Natural killer cell (primary cell): ENCODE data around the gene WEE1. TPM values are rescaled to one million over a fixed set of nuclear protein-coding genes. Genes with fewer than 3 reads are reported as not detected.

Experiments
- ATAC-seq, 3 donors: fragments of 150-1000 bp in 2 of 3; fragments of 200-7000 bp in 1 of 3; cut with Tn5 transposase; 1 replicate in 1 of 3; 2 replicates in 2 of 3; pipeline ENCODE4 v1.10.0; 2021; ENCODE audit warnings: mild to moderate bottlenecking in 2 of 3, moderate library complexity in 2 of 3
- DNase-seq, 2 donors: peaks; one replicate each; pipeline versions ENCODE4 v3.0.0 to v3.0.0-alpha.2; 2013 to 2021; ENCODE audit warnings: mixed read lengths in 1 of 2
- H3K27ac ChIP-seq: one replicate; pipeline ENCODE4 v1.5.1; 2013; ENCODE audit warnings: mild to moderate bottlenecking, low read length
- H3K27me3 ChIP-seq: one replicate; pipeline ENCODE4 v1.6.1; 2013; ENCODE audit warnings: low read length; ENCODE audit not compliant: control insufficient read depth, insufficient read depth
- H3K36me3 ChIP-seq: one replicate; pipeline ENCODE4 v1.6.1; 2013; ENCODE audit warnings: low read length; ENCODE audit not compliant: control insufficient read depth, insufficient read depth
- H3K4me1 ChIP-seq: one replicate; pipeline ENCODE4 v1.6.1; 2013; ENCODE audit warnings: low read length; ENCODE audit not compliant: control insufficient read depth, insufficient read depth
- H3K4me3 ChIP-seq: one replicate; pipeline ENCODE4 v1.5.1; 2013; ENCODE audit warnings: low read length
- H3K9me3 ChIP-seq: one replicate; pipeline ENCODE4 v1.6.1; 2013; ENCODE audit warnings: low read length; ENCODE audit not compliant: control insufficient read depth, insufficient read depth
- H3K27ac Mint-ChIP-seq, 2 donors: one replicate each; pipeline ENCODE4 v1.8.0; 2022; ENCODE audit warnings: mild to moderate bottlenecking in 2 of 2, mixed read lengths in 2 of 2, moderate library complexity in 1 of 2
- H3K27me3 Mint-ChIP-seq, 2 donors: one replicate each; pipeline ENCODE4 v1.8.0; 2022; ENCODE audit warnings: low read depth in 2 of 2, mixed read lengths in 2 of 2
- H3K36me3 Mint-ChIP-seq: one replicate; pipeline ENCODE4 v1.8.0; 2022; ENCODE audit warnings: mixed read lengths
- H3K4me1 Mint-ChIP-seq, 2 donors: one replicate each; pipeline ENCODE4 v1.8.0; 2022; ENCODE audit warnings: mixed read lengths in 2 of 2
- H3K4me3 Mint-ChIP-seq: one replicate; pipeline ENCODE4 v1.8.0; 2022; ENCODE audit warnings: mild to moderate bottlenecking, moderate library complexity, mixed read lengths
- H3K9me3 Mint-ChIP-seq, 2 donors: one replicate each; pipeline ENCODE4 v1.8.0; 2022; ENCODE audit warnings: mixed read lengths in 2 of 2
- CTCF ChIP-seq: fragments of 200-600 bp; IDR thresholded peaks from one replicate; pipeline ENCODE4 v1.8.0; 2022; ENCODE audit warnings: antibody characterized with exemption
- WGBS: methylation state at CpG from one replicate; pipeline ENCODE4 v1.1.7; 2013; ENCODE audit warnings: missing lambda C conversion rate; ENCODE audit not compliant: insufficient coverage; 5-methylcytosine and 5-hydroxymethylcytosine counted together
- intact Hi-C: fragments of 100-400 bp; cut with micrococcal nuclease; formaldehyde crosslinking; loops from one replicate; pipeline ENCODE4 v1.14.2; 2022
- total RNA-seq, 4 donors: library from RNA; stranded (reverse); fragments of 120-200 nt in 1 of 4; gene quantifications; one replicate each; pipeline versions ENCODE4 v1.2.3 to v1.2.4, GENCODE V29; 2013 to 2022

Gene WEE1
- total RNA-seq, 3 donors from 2014 or later (not counting 1 experiment from before 2014, with no cell fraction given), result 17.1 to 20.8 (median 19.0) TPM

GRCh38 chr11:9613830-9614762, 40.6 kb downstream of the WEE1 start:
- H3K4me1 Mint-ChIP-seq, result peaks cover 20 to 22% of the 10 kb centered on the region in 2 donors
- H3K36me3 Mint-ChIP-seq, result no peaks in the 10 kb centered on the region
- peak; percentile 72 for TF ChIP-seq CTCF

GRCh38 chr11:9615031-9615451, 41.6 kb downstream of the WEE1 start:
- DNase-seq (peak in 1 of 2 donors; percentile 29), ATAC-seq (no peak)
- Histone ChIP-seq H3K27ac (peak overlapping the region; percentile 94), H3K27me3 (no peaks in the 10 kb centered on the region), H3K9me3 (no peaks in the 10 kb centered on the region), H3K4me3 (no peak overlapping the region), H3K4me1 (peaks cover 19% of the 10 kb centered on the region), H3K36me3 (no peaks in the 10 kb centered on the region)
- TF ChIP-seq CTCF, result no peak
- Mint-ChIP-seq H3K27me3 (peaks cover 0 to 4% of the 10 kb centered on the region in 2 donors), H3K9me3 (no peaks in the 10 kb centered on the region), H3K4me1 (peaks cover 20 to 22% of the 10 kb centered on the region in 2 donors), H3K27ac (peak overlapping the region; percentile 76 to 93), H3K4me3 (peak overlapping the region; percentile 95), H3K36me3 (no peaks in the 10 kb centered on the region)
- intact Hi-C loops, result no loop called here
- WGBS, result 72% methylated on average over 1 of the region's 2 CpGs

More at GRCh38 chr11:9613830-9614762, 40.6 kb downstream of the WEE1 start:
- Histone ChIP-seq H3K4me3 (peak overlapping the region; percentile 51), H3K4me1 (peaks cover 19% of the 10 kb centered on the region), H3K27me3 (no peaks in the 10 kb centered on the region), H3K27ac (peak overlapping the region; percentile 94), H3K36me3 (no peaks in the 10 kb centered on the region), H3K9me3 (no peaks in the 10 kb centered on the region)
- H3K9me3 Mint-ChIP-seq, result no peaks in the 10 kb centered on the region
- H3K4me3 Mint-ChIP-seq, result peak overlapping the region; percentile 95
- under 1% methylated on average over 51 of the region's 54 CpGs for WGBS
- H3K27me3 Mint-ChIP-seq, result peaks cover 0 to 4% of the 10 kb centered on the region in 2 donors
- intact Hi-C loops, result loop anchor here (1.0 to 5.0 kb wide), 5 partner anchors 41 to 694 kb away; partner anchors contain the start of genes WEE1 and ZNF143
- peak overlapping the region; percentile 76 to 93 for H3K27ac Mint-ChIP-seq
- DNase-seq, result peak; percentile 87 to 94
- peak; percentile 85 to 94 (median 88) for ATAC-seq

GRCh38 chr11:9616042-9616675, 42.7 kb downstream of the WEE1 start:
- H3K27me3 Mint-ChIP-seq, result peaks cover 0 to 2% of the 10 kb centered on the region in 2 donors
- H3K27ac Mint-ChIP-seq, result no peak overlapping the region
- H3K36me3 Mint-ChIP-seq, result no peaks in the 10 kb centered on the region
- no peak for TF ChIP-seq CTCF
- Histone ChIP-seq H3K4me3 (no peak overlapping the region), H3K36me3 (no peaks in the 10 kb centered on the region), H3K27me3 (no peaks in the 10 kb centered on the region), H3K4me1 (peaks cover 19% of the 10 kb centered on the region), H3K27ac (peak overlapping the region; percentile 6), H3K9me3 (no peaks in the 10 kb centered on the region)
- ATAC-seq (no peak), DNase-seq (no peak)
- peaks cover 20 to 22% of the 10 kb centered on the region in 2 donors for H3K4me1 Mint-ChIP-seq
- no peaks in the 10 kb centered on the region for H3K9me3 Mint-ChIP-seq
- intact Hi-C loops, result no loop called here
- no CpG with 5 or more reads among the region's 2 CpGs for WGBS
- no peak overlapping the region for H3K4me3 Mint-ChIP-seq
